Upper lobe of left lung (tissue), 6 donors: ENCODE results near the gene RHBDF2. TPM values are rescaled to one million over a fixed set of nuclear protein-coding genes. Genes with fewer than 3 reads are reported as not detected.
A peak's percentile ranks its signal among the peaks of the same experiment; 100 is the strongest.

Source experiments
- ATAC-seq, 2 donors: fragments of 200-7000 bp; cut with Tn5 transposase; one replicate each; pipeline ENCODE4 v1.9.1; 2022; ENCODE audit warnings: mild to moderate bottlenecking in 2 of 2, moderate library complexity in 2 of 2; ENCODE audit not compliant: low FRiP score in 2 of 2
- DNase-seq, 2 donors: peaks; one replicate each; pipeline ENCODE4 v3.0.0-alpha.2; 2019 to 2020
- H3K27ac ChIP-seq, 4 donors: fragments of 200-600 bp; sonication (generic); one replicate each; pipeline ENCODE4 v1.5.1; 2016 to 2019
- H3K27me3 ChIP-seq, 4 donors: fragments of 200-600 bp; sonication (generic); one replicate each; pipeline ENCODE4 v1.5.1; 2017 to 2019
- H3K36me3 ChIP-seq, 4 donors: fragments of 200-600 bp; sonication (generic); one replicate each; pipeline ENCODE4 v1.5.1; 2016 to 2019
- H3K4me1 ChIP-seq, 4 donors: fragments of 200-600 bp; sonication (generic); one replicate each; pipeline ENCODE4 v1.5.1; 2018 to 2019
- H3K4me3 ChIP-seq, 4 donors: fragments of 200-600 bp; sonication (generic); one replicate each; pipeline ENCODE4 v1.5.1; 2017 to 2019; ENCODE audit warnings: mild to moderate bottlenecking in 2 of 4, moderate library complexity in 1 of 4
- H3K9me3 ChIP-seq, 4 donors: fragments of 200-600 bp; sonication (generic); one replicate each; pipeline ENCODE4 v1.5.1; 2018 to 2019
- EP300 ChIP-seq, 4 donors: sonication (generic); formaldehyde crosslinking; IDR thresholded peaks; one replicate each; pipeline ENCODE4 v1.5.1; 2017; ENCODE audit warnings: antibody characterized with exemption in 4 of 4, control low read depth in 2 of 4
- POLR2A ChIP-seq, 4 donors: fragments of 450-650 bp; IDR thresholded peaks; one replicate each; pipeline ENCODE4 v1.5.1; 2016 to 2017; ENCODE audit warnings: antibody characterized with exemption in 4 of 4, mild to moderate bottlenecking in 2 of 4
- POLR2AphosphoS5 ChIP-seq, 2 donors: sonication (generic); formaldehyde crosslinking; IDR thresholded peaks; one replicate each; pipeline ENCODE4 v1.5.1; 2017; ENCODE audit warnings: antibody characterized with exemption in 2 of 2
- WGBS, 2 donors: methylation state at CpG; one replicate each; pipeline ENCODE4 v1.1.5; 2017 to 2018; 5-methylcytosine and 5-hydroxymethylcytosine counted together
- total RNA-seq, 6 donors: library from RNA; depleted of rRNA in 4 of 6; stranded (reverse); fragments of >200 nt in 4 of 6; gene quantifications; one replicate each; pipeline versions ENCODE4 v1.1.0 to v1.2.1, GENCODE V29; 2016 to 2021
- TF ChIP-seq, protein P1 (sequence below), 6 experiments: fragments of 450-650 bp in 4 of 6; fragments of 200-600 bp in 2 of 6; sonication (generic) in 2 of 6; IDR thresholded peaks; one replicate each; pipeline ENCODE4 v1.5.1; 2016 to 2019; ENCODE audit warnings: antibody characterized with exemption in 6 of 6
- donor health status: DM: no; HTN: no; CAD: no; lungs with moderate emphysema.
- donor health status: DM: no; HTN: yes; CAD: no; lungs with severe emphysema.

The RHBDF2 gene
- total RNA-seq, 6 donors from 2014 or later, result 34.3 to 137 (median 47.6) TPM

DNA sequence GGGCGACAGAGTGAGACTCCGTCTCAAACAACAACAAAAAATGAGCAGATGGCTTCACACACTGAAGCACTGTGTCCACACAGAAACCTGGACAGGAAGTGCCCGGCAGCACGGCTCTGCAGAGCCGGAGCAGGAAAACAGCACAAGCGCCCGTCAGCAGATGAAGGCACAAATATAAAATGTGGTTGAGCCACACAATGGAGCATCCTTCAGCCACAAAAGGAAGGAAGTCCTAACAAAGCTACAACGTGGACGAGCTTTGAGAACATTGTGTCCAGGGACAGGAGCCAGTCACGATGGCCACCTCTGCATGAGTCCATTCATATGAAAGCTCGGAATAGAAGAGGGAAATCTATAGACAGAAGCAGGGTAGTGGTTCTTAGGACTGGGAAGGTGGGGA is 15.7 kb downstream of the RHBDF2 start:
- no peaks in the 10 kb centered on the region for H3K9me3 ChIP-seq
- H3K4me3 ChIP-seq, result no peak overlapping the region
- DNase-seq, result peak in 1 of 2 donors; percentile 60
- peak; percentile 11 to 68 for ATAC-seq
- H3K4me1 ChIP-seq, result peaks cover 12 to 33% (median 17%) of the 10 kb centered on the region in 4 donors
- peaks cover 0 to 12% (median 9%) of the 10 kb centered on the region in 4 donors for H3K36me3 ChIP-seq
- peak overlapping the region; percentile 75 to 89 (median 80) for H3K27ac ChIP-seq
- WGBS, 2 donors, result 34 to 37% methylated on average over 11 of the region's 11 CpGs
- H3K27me3 ChIP-seq, result no peaks in the 10 kb centered on the region
- TF ChIP-seq, protein P1, sequence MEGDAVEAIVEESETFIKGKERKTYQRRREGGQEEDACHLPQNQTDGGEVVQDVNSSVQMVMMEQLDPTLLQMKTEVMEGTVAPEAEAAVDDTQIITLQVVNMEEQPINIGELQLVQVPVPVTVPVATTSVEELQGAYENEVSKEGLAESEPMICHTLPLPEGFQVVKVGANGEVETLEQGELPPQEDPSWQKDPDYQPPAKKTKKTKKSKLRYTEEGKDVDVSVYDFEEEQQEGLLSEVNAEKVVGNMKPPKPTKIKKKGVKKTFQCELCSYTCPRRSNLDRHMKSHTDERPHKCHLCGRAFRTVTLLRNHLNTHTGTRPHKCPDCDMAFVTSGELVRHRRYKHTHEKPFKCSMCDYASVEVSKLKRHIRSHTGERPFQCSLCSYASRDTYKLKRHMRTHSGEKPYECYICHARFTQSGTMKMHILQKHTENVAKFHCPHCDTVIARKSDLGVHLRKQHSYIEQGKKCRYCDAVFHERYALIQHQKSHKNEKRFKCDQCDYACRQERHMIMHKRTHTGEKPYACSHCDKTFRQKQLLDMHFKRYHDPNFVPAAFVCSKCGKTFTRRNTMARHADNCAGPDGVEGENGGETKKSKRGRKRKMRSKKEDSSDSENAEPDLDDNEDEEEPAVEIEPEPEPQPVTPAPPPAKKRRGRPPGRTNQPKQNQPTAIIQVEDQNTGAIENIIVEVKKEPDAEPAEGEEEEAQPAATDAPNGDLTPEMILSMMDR (IDR thresholded peaks at IDR 0.05), result no peak
- TF ChIP-seq EP300 (IDR thresholded peaks at IDR 0.05) (peak; percentile 22 to 98 (median 82)), POLR2A (IDR thresholded peaks at IDR 0.05) (peak in 1 of 4 donors; percentile 51), POLR2AphosphoS5 (IDR thresholded peaks at IDR 0.05) (peak; percentile 77 to 94)

DNA sequence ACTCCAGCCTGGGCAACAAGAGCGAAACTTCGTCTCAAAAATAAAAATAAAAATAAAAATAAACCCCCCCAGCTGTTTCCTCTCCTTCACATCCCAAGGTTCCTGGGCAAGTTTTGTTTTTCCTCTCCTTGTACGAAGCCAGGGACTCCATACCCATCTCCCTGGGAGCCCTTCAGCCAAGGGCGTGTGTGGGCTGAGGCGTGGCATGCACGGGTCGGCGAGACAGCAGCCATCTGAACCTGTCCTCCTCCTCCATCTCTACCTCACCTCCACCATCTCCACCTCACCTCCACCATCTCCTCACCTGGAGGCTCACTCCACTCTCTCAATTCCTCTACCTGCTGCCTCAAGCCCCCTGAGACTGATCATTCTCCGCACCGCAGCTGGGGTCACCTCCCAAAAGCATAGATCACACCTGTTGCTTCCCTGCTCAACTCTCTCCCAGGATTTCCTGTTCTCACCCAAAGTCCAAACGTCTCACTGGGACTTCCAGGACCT is 16.9 kb downstream of the RHBDF2 start:
- no peak for TF ChIP-seq POLR2A (IDR thresholded peaks at IDR 0.05)
- TF ChIP-seq EP300 (IDR thresholded peaks at IDR 0.05), result no peak
- no peak for TF ChIP-seq POLR2AphosphoS5 (IDR thresholded peaks at IDR 0.05)
- TF ChIP-seq, protein P1 (IDR thresholded peaks at IDR 0.05), result no peak
- DNase-seq (no peak), ATAC-seq (no peak)
- Histone ChIP-seq H3K36me3 (peaks cover 0 to 17% (median 16%) of the 10 kb centered on the region in 4 donors), H3K27ac (peak overlapping the region; percentile 54 to 89 (median 75)), H3K27me3 (no peaks in the 10 kb centered on the region), H3K9me3 (no peaks in the 10 kb centered on the region), H3K4me3 (no peak overlapping the region), H3K4me1 (peaks cover 5 to 22% (median 10%) of the 10 kb centered on the region in 4 donors)
- WGBS, 2 donors, result 84 to 86% methylated on average over 11 of the region's 11 CpGs

DNA sequence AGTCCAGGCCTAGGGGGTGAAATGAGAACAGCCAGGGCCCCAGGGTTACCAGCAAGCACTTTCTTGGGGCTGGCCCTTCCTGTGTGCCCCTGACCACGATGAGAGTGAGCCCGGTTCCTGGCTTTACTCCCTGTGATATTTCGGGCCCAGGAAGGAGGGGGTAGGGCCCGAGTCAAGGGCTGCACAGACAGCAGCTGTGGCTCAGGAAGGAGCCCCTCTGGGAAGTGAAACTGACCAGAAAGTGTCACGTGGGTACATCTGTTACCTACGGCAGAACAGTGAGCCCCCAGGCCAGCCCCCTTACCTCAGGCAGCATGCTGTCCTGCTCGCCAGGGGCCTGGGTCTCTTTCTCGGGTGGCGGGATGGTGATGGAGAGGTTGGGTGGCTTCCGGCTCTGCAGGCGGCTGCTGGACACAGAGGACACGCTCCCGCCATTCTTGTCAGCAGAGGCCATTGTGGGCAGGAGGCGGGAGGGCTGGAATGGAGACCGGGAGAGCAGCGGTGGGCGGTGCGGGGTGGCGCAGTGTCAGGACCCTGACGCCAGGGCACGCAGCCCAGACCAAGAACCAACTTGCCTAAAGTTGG is 20.1 kb downstream of the RHBDF2 start:
- Histone ChIP-seq H3K27ac (peak overlapping the region in 3 of 4 donors; percentile 1 to 61 (median 51)), H3K4me3 (no peak overlapping the region), H3K36me3 (peaks cover 0 to 36% (median 29%) of the 10 kb centered on the region in 4 donors), H3K4me1 (peaks cover 1 to 21% (median 9%) of the 10 kb centered on the region in 4 donors), H3K27me3 (no peaks in the 10 kb centered on the region), H3K9me3 (no peaks in the 10 kb centered on the region)
- ATAC-seq (no peak), DNase-seq (peak in 1 of 2 donors; percentile 79)
- TF ChIP-seq EP300 (IDR thresholded peaks at IDR 0.05) (no peak), POLR2A (IDR thresholded peaks at IDR 0.05) (no peak), POLR2AphosphoS5 (IDR thresholded peaks at IDR 0.05) (no peak)
- TF ChIP-seq, protein P1 (IDR thresholded peaks at IDR 0.05), result no peak
- 72 to 78% methylated on average over 16 to 21 of the region's 21 CpGs for WGBS, 2 donors

DNA sequence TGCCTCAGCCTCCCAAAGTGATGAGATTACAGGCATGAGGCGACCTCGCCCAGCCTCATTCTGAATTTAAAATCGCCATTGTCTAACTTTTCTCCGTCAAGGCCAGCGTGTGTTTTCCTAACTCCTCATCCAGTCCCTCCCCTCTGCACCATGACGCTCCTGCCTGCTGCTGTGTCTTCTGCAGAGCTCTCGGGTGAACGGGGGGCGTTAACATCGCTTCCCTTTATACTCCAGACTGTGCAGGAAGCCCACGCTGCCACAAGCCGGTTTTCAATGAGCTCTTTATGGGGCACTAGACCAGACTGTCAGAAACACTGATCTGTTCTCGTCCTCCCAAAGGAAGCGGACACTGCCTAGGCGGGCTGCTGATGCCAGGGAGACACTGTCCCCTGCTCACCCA is 20.6 kb downstream of the RHBDF2 start:
- WGBS, 2 donors, result 57 to 73% methylated on average over 15 of the region's 15 CpGs
- Histone ChIP-seq H3K27me3 (no peaks in the 10 kb centered on the region), H3K4me3 (no peak overlapping the region), H3K36me3 (peaks cover 0 to 37% (median 29%) of the 10 kb centered on the region in 4 donors), H3K9me3 (no peaks in the 10 kb centered on the region), H3K27ac (peak overlapping the region in 3 of 4 donors; percentile 1 to 61 (median 51)), H3K4me1 (peaks cover 0 to 16% (median 7%) of the 10 kb centered on the region in 4 donors)
- TF ChIP-seq POLR2A (IDR thresholded peaks at IDR 0.05), result peak in 1 of 4 donors; percentile 10
- TF ChIP-seq, protein P1 (IDR thresholded peaks at IDR 0.05), result no peak
- no peak for DNase-seq
- no peak for ATAC-seq
